ENCODE results near the gene GNB1L. TPM values are rescaled to one million over a fixed set of nuclear protein-coding genes. Genes with fewer than 3 reads are reported as not detected.

The GNB1L gene
- polyA plus RNA-seq, 4 donors = 3.0 to 6.1 (median 3.6) TPM

GRCh38 chr22:19826619-19826950 lies 28.1 kb downstream of the GNB1L start:
- DNase-seq (ENCODE audit: low read depth in 4 of 4, low spot score in 3 of 4) = no peak

DNA sequence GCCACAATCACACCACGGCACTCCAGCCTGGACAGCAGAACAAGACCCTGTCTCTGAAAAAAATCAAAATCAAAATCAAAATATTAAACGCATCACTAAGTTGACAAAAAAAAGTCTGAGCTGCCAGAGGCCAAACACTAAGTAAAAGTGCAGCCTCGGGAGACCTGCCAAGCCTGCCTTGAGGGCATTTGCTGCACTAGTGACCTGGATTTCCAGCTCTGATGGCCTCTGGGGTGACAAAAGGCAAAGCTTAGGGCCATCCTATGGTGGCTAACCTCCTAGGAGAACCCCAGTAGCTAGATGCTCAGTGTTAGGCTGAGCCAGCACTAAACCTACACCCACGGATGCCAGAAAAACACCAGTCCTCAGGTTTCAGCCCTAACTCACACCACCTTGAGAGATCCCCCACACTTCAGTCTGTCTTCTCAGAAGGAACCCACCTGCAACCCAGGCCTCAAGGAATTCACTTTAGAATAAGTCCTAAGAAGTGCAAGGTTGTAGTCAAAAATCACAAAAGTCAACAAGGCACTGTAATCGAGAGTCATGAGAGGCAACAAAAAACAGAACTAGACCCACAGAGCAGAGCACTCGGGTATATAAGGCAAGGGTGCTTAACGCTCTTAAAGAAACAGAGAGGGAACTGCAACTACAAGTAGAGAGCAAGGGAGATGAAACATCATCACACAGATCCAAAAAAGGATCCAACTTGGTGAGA lies 28.6 kb downstream of the GNB1L start:
- DNase-seq (ENCODE audit: low read depth in 4 of 4, low spot score in 3 of 4) = no peak

DNA sequence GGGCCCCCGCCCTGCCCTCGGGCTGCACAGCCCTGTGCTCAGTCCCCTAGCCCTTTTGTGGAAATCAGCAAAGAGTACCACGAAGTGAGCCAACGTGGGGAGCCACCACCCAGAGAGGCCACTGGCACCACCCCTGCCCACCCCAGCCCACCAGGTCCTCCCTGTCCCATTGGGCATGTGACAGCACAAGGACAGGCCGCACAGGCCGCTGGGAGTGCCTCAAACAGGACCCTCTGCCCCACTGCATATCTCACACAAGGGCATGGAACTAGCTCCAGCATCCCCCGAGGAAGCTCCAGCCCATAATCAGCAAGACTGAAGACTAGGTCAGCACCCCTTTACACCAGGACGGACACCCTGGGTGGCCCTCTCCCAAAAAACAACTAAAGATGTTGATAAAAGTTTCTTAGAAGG lies 29.7 kb downstream of the GNB1L start:
- DNase-seq (ENCODE audit: low read depth in 4 of 4, low spot score in 3 of 4) = no peak

GRCh38 chr22:19824212-19824925 lies 30.3 kb downstream of the GNB1L start:
- DNase-seq (ENCODE audit: low read depth in 4 of 4, low spot score in 3 of 4) = no peak

DNA sequence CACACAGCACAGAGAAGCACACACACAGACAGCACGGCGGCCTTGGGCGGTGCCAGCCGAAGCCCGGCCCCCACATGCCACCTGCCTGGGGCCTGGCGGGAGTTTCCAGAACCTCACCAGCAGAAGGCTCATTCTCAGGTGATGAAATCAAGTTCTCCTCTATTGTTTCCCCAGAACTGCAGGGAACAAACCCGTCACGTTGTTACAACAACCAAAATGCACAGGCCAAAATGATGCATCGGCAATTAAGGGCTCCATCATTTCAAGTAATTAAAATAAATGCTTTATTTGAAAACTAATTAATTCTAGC lies 30.8 kb downstream of the GNB1L start:
- DNase-seq (ENCODE audit: low read depth in 4 of 4, low spot score in 3 of 4) = no peak

DNA sequence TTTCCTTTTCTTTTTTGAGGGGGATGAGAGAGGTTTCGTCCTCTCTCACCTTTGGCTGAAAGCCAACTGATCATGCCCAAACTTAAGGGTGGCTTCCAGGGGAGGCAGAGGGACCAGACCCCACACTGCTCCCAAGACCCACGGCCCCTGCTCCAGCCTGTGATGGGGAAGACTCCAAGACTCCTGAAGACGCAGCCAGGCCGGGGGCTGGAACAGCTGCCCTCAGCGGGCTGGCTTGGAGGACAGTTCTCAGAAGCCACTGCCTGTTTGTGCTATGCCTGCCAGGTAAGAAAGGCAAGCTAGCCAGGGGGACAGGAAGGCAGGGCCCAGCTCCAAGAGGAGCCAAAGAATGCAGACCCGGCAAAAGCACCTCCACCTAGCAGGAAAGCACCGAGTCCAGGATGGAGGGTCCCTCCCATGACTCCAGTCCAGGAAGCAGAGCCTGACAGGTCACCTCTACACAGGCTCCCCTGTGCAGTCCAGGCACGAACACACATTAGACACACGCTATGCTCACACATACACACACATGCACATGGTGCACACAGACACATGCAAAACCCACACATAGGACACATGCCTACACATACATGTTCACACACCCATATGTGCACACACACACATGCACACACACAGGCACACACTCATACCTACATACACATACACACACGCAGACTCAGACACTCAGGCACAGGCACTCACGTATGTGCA lies 31.3 kb downstream of the GNB1L start:
- DNase-seq (ENCODE audit: low read depth in 4 of 4, low spot score in 3 of 4) = no peak

- DNase-seq (ENCODE audit: low read depth in 4 of 4, low spot score in 3 of 4) = no peak
Observed at GRCh38 chr22:19822301-19823117, 32.2 kb downstream of the GNB1L start.

- DNase-seq (ENCODE audit: low read depth in 4 of 4, low spot score in 3 of 4) = no peak
Observed at GRCh38 chr22:19821523-19822300, 33.0 kb downstream of the GNB1L start.

- DNase-seq (ENCODE audit: low read depth in 4 of 4, low spot score in 3 of 4) = no peak
Observed at GRCh38 chr22:19820880-19821522, 33.7 kb downstream of the GNB1L start.

- no peak for DNase-seq (ENCODE audit: low read depth in 4 of 4, low spot score in 3 of 4)
Observed at GRCh38 chr22:19819911-19820879, 34.5 kb downstream of the GNB1L start.

DNA sequence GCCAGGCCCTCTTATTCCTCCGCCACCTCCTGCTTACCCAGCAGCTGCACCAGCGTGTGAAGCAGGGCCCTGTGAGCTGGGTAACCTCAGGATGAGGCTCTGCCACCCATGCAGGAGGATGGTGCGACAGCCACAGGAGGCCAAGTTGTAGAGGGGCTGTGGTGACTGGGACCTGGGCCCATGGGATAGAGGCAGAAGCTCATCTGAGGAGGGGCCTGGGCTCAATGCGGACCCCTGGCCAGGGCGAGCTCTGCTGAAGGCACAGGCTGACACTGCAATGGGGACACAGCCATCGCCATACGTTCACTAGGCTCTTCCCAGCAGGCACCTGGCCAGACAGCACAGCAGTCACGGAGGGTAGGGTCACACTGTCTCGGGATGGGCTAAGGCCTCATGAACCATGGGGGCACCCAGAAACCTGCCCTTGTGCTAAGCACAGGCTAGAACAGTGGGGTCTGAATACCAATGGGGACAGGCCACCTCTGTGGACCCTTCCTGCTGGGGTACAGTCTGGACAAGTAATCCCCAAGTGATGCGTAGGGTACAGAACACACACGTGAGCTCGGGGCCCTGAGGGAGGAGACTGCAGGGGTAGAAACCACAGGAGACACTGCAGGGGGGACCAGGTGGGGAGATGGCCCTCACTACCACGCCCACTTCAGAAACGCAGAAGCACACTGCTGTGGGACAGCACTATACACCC lies 35.3 kb downstream of the GNB1L start:
- DNase-seq (ENCODE audit: low read depth in 4 of 4, low spot score in 3 of 4) = no peak

DNA sequence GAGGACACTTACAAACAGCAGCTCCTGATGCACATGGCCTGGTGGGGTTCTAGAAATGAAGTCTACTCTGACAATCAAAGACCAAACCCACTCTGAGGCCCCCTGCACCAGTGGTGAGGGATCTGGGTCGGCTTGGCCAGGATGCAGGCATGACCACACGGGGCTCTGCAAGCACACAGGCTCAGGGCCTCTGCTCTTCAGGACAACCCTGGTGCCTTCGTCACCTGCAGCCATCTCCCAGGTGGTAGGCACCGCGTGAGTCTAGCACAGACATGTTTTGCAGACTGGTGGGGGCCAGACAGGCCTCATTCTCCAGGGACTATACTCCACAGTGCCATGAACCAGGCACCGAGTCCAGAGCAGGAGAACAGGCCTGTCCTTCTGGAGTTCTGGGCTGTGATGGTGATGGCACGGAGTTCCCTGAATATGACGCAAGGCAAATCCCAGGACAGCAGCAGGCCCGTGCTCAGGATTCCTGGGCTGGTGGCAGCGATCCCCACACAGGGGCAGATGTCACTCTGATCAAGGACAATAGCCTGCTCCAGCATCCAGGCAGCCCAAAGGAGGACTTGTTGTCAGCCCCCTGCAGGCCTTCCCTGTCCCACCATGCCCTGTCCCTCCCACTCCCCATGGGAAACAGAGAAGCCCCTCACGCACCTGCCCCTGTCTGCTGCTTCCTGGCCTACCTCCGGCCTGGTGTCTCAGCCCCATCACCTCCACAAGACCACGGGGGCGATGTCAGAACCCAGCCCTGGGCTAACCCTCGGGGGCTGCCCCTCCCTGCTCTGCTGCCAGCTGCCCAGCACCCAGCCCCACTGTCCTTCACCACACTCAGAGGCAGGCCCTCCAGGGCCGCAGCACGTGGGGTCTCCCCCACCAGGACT lies 36.1 kb downstream of the GNB1L start:
- DNase-seq (ENCODE audit: low read depth in 4 of 4, low spot score in 3 of 4) = no peak

- DNase-seq (ENCODE audit: low read depth in 4 of 4, low spot score in 3 of 4) = no peak
Observed at GRCh38 chr22:19816372-19817119, 38.1 kb downstream of the GNB1L start.

DNA sequence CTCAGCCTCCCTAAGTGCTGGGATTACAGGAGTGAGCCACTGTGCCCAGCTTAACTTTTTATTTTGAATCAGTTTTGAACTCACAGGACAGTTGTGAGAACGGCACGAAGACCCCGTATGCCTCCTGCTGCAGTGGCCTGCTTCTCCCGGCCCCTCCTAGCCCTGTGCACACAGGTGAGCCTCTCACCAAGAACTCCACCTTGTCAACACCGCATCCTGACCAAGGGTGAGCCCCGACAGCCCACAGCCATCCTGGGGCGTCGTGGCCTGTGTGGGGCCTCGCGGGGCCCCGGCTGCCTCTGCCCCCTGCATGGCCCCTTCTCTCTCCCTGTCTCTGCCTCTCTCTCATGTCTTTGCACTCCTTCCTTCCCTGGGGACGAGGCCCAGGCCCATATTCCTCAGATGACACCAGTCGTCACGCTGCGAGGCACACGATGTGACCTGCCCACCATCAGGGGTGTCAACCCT lies 38.8 kb downstream of the GNB1L start:
- DNase-seq (ENCODE audit: low read depth in 4 of 4, low spot score in 3 of 4) = no peak

DNA sequence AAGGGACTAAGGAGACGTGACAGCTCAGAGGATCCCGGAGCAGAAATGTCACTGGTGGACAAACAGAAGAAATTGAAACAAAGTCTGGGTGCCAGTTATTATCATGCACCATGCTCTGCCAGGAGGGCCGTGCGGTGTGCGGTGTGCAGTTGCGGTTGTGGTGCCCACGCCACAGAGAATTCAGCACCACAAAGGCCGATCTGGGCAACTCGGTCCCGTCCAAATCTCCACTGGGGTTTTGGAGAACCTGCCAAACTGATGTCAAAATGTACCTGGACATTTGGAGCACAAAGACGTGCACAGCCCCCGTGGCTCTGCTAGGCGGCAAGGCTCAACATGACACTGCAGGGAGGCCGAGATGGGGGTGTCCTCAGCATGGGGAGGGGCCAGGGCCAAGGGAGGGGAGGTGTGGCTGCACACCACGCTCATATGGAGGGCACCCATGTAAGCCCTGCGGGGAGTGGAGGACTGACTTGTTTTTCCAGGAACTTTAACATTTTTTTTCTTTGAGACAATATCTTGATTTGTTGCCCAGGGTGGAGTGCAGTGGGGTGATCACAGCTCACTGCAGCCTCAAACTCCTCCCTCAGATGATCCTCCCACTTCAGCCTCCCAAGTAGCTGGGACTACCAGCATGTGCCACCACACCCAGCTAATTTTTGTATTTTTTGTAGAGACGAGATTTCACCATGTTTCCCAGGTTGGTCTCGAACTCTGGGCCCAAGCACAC lies 39.4 kb downstream of the GNB1L start:
- DNase-seq (ENCODE audit: low read depth in 4 of 4, low spot score in 3 of 4) = no peak

DNA sequence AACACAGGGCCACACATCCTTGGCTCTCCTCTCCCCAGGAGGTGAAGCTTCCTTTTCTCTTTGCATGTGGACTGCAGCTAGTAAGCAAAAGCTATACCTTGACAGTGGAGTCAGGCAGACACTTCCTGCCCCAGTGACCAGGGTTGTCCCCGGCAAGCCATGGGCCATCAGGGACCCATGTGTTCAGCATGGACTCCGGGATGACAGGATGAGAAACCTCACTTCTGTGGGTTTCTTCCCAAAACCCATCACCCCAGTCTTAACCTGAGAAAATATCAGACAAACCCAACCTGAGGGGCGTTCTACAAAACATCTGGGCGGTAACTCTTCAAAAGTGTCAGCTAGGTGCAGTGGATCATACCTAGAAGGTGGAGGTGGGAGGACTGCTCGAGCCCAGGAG lies 40.2 kb downstream of the GNB1L start:
- no peak for DNase-seq (ENCODE audit: low read depth in 4 of 4, low spot score in 3 of 4)
